CD4-positive, alpha-beta T cell treated with Interleukin-1 beta for 1 hour (primary cell): ENCODE data around the gene MGAT5.

Experiments used
- DNase-seq, 2 donors: peaks; one replicate each; pipeline ENCODE4 v3.0.0-alpha.2; 2020 to 2022

MGAT5 gene

DNA sequence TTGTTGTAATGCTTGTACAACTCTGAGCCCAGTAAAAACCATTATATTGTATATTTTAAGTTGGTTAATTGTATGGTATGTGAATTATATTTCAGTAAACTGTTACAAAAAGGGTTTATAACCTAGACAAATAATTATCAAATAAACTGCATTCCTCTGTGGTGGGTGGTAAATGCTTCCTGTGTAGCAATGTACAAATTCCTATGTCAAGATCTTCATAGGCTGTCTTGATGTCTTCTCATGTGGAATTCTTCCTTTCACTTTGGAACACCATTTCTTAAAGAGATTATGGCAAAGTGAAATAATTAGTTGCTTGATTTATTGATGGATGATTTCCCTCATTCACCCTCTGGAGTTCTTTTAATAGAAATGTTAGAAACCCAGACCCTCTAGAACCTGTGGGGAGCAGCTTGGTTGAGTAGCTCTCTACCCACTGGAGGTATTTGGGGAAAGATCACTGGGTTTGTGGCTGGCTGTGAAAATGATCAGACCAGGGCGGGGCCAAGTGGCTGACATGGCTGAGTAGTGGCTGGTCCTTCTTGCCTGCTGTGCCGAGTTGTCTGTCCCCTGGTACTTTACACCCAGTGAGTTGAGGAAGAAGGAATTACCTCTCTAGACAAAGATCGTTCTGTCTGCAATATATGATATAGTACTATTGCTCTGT is 22.4 kb upstream of the MGAT5 start:
- DNase-seq = no peak

DNA sequence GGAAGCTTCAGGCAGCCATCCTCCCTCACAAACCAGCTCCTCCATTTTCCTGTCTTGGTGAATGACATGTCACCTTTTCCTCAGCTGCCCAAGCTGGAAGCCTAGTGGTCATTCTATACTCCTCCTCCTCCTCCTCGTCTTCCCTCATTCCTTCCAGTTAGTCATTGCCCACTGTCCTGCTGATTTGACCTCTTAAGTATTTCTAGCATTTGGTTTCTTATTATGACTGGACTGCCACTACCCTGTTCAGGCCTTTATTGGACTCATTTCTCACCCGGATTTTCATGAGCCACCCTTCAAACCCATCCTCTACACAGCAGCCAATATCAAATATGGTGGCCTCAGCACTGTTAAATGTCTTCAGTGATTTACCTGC is 21.9 kb upstream of the MGAT5 start:
- no peak for DNase-seq

- peak in 1 of 2 donors; percentile 48 for DNase-seq
Measured at GRCh38 chr2:134232461-134232860, 21.4 kb upstream of the MGAT5 start.

DNA sequence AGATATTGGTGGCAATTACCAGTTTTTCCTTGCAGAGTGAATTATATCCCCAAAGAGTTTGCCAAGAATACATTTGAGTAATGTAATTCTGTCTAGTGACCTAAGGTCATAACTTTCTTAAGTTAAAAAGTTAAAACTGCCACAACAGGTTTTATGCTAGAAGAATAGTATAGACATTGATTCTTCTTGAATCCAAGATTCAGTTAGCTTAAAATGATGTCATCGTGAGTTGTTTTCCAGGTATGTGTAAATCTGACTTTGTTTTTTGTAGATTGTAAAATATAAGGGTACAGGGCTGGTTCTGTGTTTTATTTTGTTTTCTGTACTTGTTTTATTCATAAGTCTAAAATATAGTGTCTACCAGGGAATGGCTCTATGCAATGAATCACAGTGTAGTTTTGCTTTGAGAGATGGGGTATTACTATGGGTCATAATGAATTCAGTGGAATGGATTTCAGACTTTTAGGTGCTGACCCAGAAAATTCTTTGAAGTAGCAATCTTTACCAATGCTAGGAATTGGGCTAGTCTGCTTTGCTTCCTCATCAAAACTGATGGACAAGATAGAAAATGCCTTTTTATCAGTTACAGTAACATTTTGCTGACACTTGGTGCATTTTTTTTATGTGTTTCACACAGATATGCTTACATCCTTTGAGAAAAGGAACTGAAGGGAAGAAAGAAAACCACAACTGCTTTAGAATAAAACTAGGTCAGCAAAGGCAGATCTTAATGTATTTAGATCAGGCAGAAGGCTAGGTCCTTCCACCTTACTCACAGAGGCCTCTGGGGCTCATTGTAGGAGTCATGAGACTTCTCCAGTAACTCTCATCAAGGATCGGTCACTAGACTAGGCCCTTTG is 20.8 kb upstream of the MGAT5 start:
- peak in 1 of 2 donors; percentile 61 for DNase-seq

- no peak for DNase-seq
Measured at GRCh38 chr2:134233728-134234136, 20.1 kb upstream of the MGAT5 start.

GRCh38 chr2:134234535-134234934 is 19.3 kb upstream of the MGAT5 start:
- DNase-seq = no peak

DNA sequence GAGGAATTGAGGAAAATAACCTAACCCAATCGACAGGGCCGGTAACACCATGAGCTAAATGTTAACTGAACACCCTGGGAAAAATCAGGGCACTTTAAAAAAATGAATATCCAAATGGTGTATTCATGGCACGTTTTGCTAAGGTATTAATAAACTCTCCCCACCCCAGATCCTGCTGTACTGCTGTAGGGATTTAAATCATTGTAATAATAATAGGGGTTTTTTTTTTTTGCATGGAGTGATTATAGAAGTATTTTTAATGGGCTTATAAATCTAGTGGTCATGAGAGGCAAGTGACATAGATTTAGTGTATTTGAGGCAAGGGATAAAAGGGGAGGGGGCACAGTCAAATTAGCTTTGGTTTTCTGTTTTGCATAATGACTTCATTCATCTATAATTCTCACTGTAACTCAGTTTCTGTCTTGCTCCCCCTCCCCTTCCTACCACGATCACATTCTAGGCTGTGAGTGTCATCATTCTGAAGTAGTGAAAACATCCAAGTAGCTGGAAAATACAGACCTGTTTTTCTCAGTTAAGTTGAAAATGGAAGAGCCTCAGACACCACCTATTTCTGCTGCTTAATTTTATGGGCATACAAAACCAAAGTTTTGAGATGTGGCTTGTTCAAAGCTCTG is 18.2 kb upstream of the MGAT5 start:
- no peak for DNase-seq

GRCh38 chr2:134238371-134238770 is 15.5 kb upstream of the MGAT5 start:
- DNase-seq = no peak

DNA sequence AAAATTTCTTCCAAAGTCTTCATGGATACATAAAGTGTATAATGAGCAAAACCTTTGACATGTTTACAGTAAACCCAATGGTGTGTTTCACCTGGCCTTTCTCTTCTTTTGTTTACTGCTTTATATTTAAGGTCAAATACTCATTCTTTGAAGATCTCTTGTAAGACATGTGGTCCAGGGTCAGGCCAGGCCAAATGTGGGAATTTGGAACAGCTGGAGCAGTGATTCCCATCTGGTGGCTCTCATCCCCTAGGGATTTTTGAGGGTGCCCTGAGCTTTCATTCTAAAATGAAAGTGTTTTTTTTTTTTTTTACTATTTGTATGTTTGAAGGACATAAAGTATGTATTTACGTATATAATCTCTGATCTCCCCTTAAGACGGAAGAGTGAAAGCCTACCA is 13.8 kb upstream of the MGAT5 start:
- no peak for DNase-seq

DNA sequence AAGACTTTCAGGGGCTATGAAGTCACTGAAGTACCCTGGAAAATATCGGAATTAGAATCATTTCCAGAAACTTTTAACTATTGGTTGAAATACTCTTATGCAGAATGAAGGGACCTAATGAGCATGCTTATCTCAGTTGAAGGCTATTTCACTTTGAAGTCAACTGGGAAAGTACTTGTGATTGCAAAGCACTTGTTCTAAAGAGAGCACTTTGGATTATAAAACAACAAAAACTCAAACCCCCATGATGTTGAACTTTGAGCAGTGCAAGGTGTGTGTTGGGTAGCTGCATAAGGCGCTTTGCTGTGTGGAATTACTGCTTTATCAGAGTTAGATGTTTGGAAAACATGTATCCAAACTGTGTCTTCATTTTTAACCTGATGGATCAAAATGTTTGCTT is 12.0 kb upstream of the MGAT5 start:
- DNase-seq = no peak

DNA sequence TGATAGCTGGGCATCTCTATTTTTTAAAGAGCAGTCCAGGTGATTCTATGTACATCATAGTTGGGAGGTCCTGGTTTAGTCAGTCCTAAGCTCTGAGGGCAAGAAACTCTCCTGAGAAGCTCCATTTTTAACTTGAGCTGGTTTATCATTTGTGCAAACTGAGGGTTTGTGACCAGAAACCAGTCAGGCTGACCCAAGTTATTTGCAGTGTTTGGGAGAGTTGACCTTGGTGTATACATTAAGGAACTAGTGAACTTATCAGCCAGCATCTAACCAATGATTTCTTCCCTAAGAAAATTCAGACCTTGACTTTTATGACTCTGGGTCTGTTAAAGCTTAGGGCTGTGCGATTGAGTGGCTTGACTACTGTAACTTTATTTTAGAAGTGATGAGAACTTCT is 10.6 kb upstream of the MGAT5 start:
- DNase-seq = no peak

- no peak for DNase-seq
Measured at GRCh38 chr2:134244086-134244485, 9.8 kb upstream of the MGAT5 start.

DNA sequence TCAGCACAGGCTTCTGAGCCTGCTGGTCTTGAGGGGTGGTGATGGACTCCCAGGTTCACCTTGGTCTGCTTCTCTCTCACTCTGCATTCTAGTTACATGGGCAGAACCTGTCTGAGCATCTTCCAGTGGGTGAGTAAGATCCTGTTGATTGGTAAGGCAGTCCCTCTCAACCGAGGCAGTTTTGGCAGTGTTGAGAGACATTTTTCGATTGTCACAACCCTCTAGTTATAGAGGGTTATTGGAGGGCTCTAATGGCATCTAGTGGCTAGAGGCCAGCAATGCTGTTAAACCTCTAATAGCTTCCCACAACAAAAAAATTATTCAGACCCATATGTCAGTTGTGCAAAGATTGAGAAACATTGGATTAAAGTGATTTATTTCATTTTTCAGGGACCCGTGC is 9.3 kb upstream of the MGAT5 start:
- DNase-seq = no peak

GRCh38 chr2:134245340-134245984 is 8.4 kb upstream of the MGAT5 start:
- DNase-seq = peak; percentile 75

DNA sequence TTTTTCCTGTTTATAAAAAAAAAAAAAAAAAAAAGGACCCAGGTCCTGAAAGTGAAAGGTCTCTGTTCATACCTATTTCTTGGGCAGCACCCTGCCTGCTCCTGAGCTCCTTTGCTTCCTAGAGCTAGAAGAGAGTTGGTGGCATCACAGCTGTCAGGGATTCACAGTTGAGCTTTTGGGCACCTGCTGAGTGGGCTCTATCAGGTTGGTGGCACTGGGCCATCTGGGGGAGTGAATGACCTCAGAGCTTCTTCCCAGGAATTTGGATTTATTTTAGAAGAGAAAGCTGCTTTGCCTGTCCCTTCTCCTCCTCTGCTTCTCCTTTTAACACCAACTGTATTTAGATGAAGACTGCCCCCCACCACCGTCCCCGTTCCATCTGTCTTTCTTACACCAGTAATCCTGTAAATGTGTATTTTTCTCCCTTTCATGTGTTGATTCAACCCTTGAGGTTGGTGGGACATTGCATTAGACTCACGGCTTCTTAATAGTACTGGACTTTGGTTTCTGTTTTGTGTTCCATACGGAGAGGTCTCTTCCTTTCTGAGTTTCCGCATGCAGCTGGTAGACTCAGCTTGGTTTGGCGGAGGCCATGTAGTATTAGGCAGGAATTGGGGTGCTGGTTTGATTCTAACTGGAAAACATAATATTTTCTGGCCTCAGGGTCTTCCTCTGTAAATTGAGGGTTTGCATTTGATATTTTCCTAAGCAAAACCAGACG is 7.6 kb upstream of the MGAT5 start:
- no peak for DNase-seq

- DNase-seq = no peak
Measured at GRCh38 chr2:134247679-134248078, 6.2 kb upstream of the MGAT5 start.

- DNase-seq = no peak
Measured at GRCh38 chr2:134248913-134249312, 5.0 kb upstream of the MGAT5 start.

DNA sequence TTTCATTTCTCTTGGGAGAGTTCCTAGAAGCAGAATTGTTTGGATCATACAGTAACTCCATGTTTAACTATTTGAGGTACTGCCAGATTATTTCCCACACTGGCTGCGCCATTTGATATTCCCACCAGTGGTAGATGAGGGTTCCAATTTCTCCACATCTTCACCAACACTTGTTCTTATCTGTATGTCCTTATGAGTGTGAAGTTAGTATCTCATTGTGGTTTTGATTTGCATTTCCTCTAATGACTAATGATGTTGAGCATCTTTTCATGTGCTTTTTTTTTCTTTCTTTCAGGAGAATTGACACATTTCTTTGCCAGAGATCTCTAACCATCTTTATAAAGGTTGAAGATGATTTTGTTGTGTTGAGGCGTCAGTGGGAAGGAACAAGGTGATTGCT is 4.1 kb upstream of the MGAT5 start:
- no peak for DNase-seq

DNA sequence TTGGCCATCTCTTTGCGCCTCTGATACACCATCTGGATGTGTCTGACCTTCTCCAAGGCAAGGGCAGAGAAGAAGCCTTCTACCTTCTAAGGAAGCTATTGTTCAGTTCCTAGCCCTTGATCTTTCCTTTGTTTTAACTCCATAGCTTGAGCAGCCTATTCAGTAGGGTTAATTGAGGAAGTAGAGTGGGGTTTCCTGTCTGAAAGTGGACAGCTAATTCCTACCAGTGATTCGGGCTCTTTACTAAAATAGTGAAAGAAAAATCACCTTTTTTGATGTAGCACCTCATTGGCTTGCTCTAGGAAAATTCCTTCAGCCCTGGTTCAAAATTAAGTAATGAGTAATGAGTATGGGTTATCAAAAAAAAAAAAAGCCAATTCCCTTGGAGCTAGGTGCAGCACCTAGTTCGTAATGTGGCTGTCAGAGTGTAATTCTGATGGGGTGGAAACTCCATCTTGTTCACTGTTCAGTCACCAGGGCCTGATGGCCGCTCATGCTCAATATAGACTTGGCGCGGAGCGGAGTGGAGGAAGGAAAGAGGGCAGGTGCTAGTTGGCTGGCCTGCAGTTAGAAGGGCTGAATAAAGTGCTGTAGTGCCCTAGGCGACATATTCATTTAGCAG is 2.9 kb upstream of the MGAT5 start:
- no peak for DNase-seq

- DNase-seq = peak in 1 of 2 donors; percentile 57
Measured at GRCh38 chr2:134252092-134252750, 1.7 kb upstream of the MGAT5 start.

GRCh38 chr2:134253117-134253704 is 661 bp upstream of the MGAT5 start:
- DNase-seq = no peak
